ENCODE results near the gene EMC6.

DNA sequence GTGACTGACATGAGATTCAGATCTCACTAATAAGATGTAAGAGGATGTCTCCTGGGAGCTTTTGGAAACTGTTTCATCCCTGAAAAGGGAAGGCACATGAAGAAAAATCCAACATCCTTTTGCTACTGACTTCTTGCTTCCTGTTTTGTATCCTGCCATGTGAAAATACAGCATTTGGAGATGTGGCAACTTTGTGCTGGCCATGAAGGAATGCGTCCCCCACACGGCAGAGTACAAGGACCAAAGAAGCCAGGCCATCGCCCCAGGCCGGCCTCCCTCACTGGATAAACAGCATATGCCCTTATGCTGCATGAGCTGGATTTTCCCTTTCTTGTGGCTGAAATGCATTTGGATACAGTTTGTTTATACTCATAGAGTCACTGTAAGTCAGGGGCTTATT is 49.6 kb downstream of the EMC6 start:
- TF ChIP-seq CTCF (conservative IDR thresholded peaks at IDR 0.05) (no peak), ZFX (IDR thresholded peaks at IDR 0.05) (no peak)
